COLO668 (cell line): ENCODE results near the gene NDUFA13.
"Not testable (repeated sequence)": the region's sequence is repeated elsewhere in the genome, so short reads cannot be mapped to it uniquely, and the experiment has no call there.

Experiments used
- DNase-seq: peaks from one replicate; lab custom pipeline; 2025; ENCODE audit not compliant: unreplicated experiment; lab: John Stamatoyannopoulos, UW

NDUFA13 gene

DNA sequence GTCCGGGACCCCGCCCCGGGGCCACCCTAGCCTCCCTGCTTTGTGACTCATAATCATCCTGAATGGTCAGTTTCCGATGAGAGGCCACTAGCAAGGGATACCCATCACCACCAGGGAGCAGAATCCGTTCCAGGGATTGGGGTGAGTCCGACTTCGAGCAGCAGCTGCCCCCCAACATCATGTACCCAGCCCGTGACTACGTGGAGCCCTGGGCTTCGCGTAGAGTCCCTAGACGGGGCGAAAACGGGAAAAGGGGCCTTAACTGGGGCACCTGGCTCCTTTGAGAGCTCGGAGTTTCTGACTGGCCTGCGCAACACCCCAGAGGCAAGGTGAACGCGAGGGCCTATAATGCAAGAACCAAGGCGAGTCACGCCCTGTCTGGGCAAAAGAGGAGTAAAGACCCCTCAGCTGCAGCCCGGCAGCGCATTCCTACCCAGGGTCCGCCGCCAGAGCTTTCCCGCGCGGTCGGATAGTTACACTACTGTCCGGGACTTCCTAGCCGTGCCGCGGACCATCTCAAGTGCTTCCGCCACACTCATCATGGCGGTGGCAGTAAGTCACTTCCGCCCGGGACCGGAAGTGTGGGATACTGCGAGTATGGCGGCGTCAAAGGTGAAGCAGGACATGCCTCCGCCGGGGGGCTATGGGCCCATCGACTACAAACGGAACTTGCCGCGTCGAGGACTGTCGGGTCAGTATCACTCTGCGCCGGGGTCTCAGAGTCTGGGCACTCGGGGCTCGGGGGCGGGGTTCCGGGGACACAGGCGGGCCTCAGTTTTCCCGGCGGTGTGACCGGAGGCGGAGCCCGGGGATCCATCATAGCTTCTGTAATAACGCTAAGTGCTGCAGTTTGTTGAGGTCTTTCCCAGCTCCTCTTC lies at the start of gene NDUFA13:
Gene NDUFA13, plus strand, starts transcription at position 584 of the 878 bp plus-strand sequence. Its CDS starts 14 bp downstream, at position 598.
- peak; percentile 87 for DNase-seq

DNA sequence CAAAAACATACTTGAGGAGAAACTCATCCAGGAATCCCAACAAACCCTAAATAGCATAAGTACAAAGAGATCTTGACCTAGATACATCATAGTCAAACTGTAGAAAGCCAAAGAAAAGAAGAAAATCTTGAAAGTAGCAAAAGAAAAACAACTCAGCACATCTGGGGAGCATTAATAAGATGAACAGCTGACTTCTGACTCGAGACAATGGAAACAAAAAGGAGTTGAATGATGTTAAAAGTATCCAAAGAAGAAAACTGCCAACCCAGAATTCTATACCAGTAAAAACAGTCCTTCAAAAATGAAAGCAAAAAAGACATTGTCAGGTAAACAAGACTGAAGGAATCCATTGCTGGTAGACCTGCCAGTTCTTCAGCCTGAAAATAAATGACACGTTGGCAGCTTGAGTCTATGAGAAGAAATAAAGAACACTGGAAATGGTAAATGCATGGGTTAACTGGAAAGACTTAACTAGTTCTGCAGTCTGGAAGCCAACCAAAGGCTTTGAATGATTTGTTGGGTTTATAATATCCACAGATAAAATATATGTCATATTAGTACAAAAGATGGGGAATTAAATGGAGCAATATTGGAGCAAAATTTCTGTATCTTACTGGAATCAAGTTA lies 47.5 kb upstream of the NDUFA13 start:
- DNase-seq, result no peak

DNA sequence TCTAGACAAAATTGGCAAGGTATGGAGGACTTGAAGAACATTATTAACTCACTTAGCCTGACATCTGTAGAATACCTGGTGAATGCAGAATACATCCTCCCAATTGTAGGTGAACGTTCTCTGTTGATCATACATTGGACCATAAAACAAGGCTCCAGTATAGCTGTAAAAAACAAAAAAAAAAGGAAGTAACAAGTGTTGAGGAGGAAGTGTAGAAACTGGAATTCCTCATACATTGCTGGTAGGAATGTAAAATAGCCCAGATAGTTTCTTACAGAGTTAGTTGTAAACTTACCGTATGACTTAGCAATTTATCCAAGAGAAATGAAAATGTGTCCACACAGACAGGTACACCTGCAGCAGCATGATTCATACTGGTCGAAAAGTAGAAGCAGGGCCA lies 45.4 kb upstream of the NDUFA13 start:
- no peak for DNase-seq

DNA sequence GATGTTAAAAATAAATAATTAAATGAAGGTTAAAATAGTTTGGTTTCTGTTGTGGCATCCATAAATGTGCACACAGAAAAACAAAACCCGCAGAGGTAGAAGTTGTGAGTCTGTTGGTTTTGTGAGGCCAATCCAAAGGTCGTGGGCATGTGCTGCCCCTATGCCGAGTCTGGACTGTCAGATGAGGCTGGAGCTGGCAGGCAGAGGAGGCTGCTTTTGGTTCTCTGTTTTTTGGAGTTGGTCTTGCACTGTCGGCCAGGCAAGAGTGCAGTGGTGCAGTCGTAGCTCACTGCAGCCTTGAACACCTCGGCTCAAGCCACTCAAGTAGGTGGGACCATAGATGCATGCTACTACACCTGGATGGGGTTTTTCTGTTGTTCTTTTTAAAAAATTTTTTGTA lies 44.3 kb upstream of the NDUFA13 start:
- DNase-seq, result no peak

DNA sequence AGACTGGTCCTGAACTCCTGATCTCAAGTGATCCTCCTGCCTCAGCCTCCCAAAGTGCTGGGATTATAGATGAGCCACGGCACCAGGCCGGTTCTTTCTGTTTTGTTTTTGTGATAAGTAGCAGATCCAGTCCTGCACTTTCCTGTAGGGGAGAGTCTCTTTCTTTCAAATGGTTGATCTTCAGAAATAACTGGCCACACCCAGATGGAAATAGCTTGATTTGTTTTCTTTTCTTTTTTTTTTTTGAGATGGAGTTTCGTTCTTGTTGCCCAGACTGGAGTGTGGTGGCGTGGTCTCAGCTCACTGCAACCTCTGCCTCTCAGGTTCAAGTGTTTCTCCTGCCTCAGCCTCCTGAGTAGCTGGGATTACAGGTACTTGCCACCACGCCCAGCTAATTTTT lies 43.9 kb upstream of the NDUFA13 start:
- not testable (repeated sequence) for DNase-seq

DNA sequence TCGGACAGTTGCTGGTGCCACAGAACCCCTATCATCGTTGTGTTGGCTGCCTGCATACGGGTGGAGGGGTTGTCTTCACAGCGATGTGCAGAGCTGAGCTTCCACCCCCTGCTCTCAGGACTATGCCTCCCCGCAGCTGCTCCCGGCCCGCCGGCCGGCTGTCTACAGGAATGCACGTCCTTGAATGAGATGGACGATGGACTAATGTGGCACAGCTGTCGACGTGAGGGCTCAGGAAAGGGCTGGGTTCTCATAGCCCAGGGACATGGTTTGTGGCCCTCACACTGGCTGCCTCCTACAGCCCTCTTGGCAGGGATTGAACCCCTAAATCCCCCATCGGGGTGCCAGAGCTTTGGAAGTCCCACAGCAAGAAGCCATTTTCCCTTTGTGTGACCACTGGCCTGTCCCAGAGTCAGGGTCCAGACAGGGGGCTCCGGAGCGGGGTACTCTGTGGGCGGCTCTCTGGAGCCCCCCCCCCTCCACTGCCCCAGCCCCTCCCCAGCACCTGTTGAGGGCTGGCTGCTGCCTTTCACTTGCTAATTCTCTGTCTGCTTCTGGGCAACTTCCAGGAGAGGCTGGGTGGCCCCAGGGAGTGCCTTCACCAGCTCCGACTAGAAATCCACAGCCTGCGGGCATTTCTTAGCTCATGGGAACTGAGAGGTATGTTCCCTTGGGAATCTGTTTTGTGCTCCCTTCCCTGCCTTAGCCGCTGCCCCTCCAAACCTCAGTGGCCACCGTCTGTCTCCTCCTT lies 40.8 kb upstream of the NDUFA13 start:
- DNase-seq, result no peak

DNA sequence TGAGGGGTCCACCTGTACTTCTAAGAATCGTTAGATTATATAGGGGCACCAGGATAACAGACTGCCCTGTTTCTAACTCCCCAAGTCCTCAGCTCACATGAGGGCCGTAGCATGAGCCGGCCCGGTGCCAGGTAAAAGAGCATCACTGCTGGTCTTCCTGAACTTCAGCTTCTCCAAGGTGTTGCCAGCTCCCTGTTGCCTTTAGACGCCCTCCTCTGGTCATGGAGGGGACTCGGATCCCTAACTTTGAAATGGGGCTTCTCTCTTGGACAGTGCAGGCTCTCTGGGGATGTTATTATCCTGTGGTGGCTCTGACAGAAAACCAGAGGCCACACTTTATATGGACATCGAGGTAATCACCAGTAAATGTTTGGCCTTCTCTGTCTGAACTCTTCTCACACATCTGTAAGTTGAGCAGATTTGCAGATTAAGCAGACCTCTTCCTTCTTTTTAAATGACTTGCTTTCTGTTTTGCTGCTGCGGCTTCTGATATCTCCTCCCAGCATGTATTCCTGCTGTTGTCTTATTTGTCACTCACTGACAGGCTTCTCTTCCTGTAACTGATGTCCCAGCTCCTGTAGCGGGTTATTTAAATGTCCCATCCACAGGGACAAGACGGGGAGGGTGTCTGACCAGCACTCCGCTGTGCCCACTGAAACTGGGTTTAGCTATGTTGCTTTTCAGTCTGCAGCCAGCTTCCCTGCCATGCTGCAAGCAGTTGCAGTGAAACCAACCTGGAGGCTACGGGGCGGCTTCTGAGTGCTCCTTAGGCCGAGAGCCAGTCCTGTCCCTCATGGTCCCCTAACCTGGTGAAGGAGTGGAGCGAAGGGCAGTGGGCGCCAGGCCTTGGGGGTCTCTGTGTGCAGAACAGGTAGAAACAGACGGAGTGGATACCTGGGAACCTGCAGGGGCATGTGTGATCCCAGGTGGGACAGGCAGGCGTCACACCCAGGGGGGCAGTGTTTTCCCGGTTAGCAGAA lies 39.9 kb upstream of the NDUFA13 start:
- DNase-seq, result no peak

DNA sequence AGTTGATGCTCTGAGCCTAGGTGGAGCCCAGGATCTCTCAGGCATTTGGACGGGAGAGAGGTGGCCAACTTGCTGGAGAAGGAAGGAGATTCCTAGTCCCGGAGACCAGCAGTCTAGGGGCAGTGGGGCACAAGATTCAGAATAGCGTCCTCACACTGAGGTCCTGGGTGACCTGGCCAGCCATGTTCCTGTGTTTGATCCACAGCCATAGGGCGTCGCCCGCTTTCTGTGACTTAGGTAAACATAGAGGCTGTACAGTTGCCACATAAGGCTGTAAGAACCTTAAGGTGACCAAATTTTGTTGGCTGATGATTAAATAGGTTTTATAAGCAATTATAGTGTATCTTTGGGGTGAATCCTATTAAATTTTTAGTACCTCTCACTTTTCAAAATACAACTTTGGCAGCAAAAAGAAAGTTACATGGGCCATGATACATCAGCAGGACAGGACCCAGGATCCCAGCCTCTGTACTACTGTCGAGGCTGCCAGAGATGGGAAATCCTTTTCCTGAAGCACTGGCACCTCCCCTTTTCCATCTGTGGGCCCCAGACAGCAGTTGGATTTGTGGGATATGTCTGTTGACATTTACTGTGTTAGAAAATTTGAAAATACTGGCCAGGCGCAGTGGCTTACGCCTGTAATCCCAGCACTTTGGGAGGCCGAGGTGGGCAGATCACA lies 38.2 kb upstream of the NDUFA13 start:
- DNase-seq, result peak; percentile 31

DNA sequence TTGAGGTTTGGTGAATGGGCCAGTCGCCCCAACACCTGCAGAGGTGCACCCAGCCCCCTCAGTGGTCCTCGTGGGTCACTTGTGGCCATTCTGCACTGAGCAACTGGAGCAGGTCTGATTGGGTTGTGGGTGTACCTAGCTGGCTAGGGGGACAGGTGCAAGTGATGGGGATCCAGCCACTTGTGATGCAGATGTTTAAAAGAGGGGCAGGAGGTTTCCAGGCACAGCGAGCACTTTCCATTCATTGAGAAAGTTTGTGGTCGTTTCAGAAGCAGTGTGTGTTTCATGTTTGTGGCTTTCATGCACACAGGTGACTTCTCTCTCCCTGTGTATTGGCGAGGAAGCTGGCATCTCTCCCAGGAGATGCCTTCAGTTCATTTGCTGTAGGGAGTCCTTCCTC lies 35.3 kb upstream of the NDUFA13 start:
- DNase-seq, result no peak

DNA sequence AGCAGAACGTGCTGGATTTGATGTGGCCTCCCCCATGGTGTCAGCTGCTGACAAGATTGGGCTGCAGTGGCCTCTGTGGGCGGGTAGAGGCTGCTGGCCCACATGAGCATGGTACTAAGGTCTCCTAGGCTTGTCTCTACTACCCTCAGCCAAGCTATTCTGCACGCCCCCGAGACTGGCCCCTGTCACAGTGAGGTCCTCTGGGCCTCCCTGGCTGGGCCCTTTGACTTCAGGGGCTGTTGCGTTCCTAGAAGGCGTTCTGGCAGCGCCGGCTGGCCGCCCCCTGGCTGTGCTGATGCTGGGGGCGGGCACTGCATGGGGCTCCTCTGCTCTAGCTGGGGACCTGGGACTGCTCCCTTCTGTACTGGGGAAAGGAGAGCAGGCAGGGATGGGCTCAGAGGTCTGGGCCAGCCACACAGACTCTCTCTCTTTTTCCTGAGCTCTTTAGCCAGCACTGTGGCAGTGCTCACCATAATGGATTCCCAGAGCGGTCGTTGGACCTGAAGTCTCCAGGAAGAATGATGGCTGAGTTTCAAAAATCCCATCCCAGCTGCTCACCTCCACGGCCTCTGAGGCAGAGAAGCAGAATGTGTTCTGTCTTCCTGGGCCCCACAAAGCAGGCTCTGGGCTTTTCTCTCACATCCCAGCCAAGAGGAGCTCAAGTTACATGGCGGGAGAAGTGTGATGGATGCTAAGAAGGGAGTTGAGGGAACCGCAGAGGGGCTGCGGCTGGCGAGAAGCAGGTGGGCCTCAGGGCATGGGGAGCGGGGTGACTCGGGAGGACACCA lies 33.0 kb upstream of the NDUFA13 start:
- DNase-seq, result no peak

DNA sequence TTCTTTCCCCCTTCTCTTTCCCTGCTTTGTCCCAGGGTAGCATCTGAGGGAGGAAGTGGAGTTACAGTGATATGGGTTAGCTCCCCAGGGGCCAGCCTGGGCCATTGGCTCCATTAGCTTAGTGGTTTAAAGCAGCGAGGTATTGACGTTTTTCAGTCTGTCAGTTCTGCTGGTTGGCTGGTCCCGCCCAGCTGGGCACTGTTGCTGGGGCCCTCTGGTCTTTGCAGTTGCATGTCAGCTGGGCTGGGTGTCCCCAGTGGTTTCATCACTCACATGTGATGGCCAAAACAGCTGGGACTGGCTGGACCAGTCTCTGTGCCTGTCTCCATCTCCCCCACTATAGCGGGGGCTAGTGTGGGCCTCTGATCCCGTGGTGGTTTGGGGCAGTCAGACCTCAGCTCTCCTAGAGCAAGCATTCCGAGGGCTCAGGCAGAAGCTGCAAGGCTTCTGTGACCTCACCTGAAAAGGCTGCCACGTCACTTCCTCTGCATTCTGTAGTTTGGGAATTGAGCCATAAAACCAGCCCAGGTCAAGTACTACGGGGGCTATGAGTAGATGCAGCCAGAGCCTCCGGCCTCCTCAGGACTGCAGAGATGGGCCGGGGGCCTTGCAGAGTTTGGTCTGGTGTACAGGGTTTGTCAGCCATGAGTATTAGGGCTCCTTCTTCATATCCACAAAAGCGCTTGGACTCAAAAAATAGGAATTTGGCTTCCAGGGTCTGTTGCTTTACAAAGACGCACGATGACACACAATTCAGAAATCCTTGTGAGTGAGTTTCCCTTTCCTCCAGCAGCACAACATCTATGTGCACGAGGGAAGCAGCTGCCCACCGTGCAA lies 30.6 kb upstream of the NDUFA13 start:
- no peak for DNase-seq

DNA sequence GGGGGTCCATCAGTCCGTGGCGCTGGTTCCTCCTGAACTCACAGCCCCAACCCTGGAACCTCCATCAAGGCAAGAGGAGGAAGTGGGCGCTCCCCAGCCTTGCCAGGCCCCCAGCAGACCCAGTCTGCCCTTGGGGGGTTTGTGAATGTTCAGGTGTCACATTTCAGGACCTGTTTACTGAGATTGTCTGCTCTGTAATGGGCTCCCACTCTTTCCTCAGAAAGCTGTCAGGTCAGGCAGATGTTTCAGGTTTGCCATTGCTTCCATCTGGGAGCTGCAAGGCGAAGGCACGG lies 30.1 kb upstream of the NDUFA13 start:
- DNase-seq, result no peak

DNA sequence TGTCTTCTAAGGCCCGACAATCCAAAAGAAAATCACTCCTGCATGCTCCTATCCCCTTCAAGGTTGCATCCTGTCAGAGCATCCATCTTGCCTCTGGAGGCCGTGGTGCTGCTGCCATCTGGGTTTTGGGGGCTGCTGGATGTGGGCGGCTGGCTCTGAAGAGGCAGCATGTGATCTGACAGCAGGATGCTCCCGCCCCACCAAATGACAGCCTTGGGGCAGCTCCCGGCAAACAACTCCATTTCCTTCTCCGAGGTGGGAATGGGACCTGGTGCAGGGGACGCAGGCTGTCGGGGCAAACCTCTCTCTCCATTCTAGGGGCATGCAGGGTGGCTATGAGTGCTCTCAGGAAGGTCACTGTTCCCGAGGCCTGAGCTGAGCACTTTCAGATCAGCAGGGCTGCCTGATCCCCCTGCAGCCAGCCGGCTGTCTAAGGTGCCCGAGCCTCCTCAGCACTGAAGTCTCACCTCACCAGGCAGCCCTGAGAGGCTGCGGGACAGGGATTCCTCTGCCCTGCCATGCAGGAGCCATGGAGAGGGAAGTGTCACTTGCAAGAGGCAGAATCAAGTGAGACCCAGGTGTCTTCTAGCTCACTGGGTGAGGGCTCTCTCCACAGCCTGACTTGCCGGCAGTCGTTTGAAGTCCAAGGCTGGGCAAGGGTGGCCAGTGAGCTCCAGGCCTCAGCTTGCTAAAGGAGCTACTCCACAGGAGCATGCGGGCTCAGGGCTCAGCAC lies 29.5 kb upstream of the NDUFA13 start:
- DNase-seq, result no peak

DNA sequence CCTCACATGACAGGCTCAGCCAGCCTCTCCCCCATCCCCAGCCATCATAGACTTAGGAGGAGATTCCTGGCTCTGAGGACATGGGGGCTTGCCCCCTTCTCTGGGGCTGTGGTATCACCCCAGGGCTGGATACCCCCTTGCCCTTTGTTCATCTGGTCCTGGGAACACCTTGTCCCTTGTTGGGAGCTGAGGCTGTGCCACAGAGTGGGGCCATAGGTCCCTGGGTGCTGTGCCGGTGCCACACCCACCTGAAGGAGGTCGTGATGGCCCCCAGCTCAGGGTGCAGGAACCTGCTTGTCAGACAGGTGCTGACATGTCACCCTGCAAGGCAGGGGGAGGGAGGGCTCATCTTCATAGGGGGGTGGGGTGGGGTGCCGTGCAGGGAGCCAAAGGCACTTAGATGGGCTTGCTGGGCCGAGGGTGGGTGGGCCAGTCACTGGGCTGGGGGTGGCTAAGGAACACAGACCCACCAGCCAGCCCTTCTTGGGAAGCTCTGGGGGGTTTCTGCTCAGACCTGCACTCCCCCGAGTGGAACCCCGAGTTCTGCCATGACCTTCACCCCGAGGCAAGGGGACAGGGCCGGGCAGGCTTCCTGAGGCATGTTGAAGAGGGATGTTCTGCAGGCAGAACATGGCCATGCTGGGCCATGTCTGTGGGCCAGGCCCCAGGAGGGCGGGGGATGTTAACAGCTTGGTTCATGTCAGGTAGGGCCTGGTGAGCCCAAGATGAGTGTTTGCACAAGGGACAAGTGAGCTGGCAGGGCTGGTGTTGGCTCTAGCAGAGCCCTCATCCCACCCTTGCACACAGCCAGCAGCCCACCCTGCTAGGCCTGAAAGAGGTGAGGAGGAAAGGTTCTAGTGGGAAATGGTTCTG lies 28.7 kb upstream of the NDUFA13 start:
- no peak for DNase-seq

DNA sequence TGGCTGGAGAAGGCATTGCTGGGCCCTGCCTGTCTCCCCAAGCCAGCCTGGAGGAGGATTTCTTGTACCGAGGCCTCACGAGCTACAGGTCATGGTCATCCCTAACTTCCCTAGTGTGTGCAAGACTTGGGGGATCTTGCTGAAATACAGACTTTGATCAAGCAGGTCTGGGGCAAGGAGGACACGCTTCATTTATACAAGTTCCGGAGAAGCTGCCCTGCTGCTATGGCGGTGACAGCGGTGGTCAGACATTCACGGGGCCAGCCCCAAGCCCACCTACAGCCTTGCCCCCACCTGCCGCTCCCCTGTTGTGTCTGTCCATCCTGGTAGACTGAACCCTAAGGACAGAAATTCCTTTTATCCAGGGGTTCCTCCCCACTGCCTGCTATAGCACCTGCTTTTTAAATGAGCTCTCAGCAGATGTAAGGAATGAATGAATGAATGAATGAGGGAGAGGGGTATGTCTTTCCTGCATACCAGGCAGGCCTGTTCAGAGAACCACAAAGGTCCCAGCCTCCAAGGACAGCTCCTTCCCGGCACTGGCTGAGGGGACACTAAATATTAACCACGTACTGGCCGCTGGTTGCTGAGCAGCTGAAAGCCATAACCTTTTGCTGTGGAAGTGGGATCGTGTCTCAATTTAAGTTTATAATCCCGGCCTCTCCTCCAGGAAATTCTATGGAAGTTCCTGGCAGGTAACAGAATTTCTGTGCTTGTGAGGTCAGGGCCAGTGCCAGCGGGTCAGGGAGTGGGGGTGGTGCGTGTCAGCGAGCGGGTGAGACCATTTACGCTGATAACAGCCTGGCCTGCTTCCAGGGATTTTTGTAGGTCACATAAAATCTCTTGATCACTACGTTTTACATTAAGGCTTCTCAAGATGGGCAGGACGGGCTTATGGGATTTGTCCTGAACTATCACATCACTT lies 27.8 kb upstream of the NDUFA13 start:
- DNase-seq, result no peak
